GM21526 (cell line): ENCODE data around the gene CMTM4.
"Not testable (repeated sequence)": the region's sequence is repeated elsewhere in the genome, so short reads cannot be mapped to it uniquely, and the experiment has no call there.

Source experiments
- ATAC-seq: cut with Tn5 transposase; IDR thresholded peaks from one replicate; pipeline ENCODE4 v1.9.1; 2021; ENCODE audit warnings: moderate library complexity; ENCODE audit not compliant: unreplicated experiment, low FRiP score

Gene CMTM4

DNA sequence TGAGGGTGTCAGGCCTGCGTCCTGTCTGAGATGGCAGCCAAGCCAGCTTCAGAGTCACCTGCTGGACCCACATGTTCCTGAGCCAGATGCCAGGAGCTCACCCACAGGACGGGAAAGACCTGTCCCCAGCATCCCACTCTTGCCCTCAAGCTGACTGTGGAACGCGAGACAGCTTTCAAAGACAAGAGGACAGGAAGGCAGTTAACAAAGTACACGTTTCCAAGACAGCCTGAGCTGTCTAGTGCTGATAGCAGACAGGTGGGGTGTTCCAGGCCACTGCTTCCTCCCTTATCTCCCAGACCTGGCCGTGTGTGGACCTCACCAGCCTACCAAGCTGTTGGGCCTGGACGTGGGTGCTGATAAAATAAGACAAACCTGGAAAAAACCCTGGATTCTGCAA is 78.8 kb downstream of the CMTM4 start:
- ATAC-seq, result no peak

DNA sequence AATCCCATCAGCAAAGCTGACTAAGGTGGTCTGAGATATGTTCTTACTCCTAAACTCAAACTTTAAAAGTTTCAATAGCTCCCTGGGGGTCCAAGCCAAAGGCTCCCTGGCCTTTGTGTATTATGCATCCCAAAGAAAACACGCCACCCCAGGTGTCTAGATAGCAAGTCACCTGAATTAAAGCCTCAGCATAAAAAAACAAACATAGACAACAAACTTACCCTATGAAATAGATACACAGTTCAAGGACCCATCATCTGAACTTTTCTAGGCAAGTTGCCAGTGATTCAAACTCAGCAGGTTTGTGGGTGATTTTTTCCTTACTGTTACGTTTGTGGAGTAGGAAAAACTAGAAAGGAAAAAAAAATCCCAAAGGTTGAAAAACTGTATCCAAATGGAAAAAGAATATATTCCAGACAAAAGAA is 79.5 kb downstream of the CMTM4 start:
- no peak for ATAC-seq

DNA sequence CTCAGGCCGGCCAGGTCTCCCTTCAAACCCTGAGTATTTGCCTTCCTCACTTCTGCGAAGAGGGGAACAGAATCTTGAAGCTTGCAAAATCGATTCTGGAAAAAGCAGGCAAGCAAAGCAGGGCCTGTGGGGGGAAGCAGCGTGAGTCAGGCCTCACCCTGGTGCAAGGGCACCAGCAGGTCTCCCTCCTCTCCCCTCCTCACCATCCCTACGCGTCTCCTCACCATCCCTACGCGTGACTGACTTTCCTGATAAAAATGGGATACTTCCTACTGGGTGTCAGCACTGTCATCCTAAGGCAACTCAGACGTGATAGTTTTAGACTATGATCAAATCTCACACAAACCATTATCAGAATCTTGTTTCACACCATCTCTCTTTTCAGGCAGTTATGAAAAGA is 80.0 kb downstream of the CMTM4 start:
- ATAC-seq, result no peak

DNA sequence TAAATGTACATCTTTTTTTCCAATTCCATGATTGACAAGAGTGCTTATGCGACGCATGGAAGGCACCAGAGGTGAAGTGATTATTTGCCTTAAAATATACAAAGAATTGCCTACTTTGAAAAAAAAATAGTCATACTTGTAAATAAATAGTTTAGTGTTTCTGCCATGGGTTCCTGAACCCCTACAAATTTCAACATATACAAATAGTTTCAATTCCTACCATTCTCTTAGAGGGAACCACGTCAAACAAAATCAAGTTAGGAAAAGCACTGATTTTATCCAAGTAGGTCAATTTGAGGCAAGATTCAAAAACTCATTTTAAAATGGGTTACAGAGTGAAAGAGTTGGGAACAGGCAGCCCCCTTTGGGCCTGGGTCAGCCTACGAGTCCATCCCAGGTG is 80.4 kb downstream of the CMTM4 start:
- no peak for ATAC-seq

- no peak for ATAC-seq
These were observed 82.3 kb downstream of the CMTM4 start for GRCh38 chr16:66614161-66614802.

- ATAC-seq, result no peak
These were observed 84.1 kb downstream of the CMTM4 start for GRCh38 chr16:66612422-66612821.

- not testable (repeated sequence) for ATAC-seq
These were observed 84.6 kb downstream of the CMTM4 start for GRCh38 chr16:66611911-66612310.

- no peak for ATAC-seq
These were observed 86.3 kb downstream of the CMTM4 start for GRCh38 chr16:66610111-66610820.

DNA sequence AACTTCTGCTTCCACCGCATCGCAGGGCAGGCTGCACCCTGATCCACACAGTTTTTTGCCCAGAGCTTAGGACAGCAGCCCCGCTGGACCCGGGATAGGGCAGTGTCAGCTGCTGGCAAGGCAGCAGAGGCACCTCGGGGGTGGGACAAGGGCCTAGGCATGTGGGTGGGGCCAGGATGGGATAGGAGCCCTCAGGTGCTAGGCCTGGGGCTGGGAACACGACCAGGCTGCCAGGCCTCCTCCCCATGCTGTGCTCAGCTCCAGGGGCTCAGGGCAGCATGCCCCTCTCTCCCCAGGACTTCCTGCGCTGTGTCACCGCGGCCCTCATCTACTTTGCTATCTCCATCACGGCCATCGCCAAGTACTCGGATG is 87.4 kb downstream of the CMTM4 start:
- no peak for ATAC-seq

GRCh38 chr16:66608241-66609138 is 88.1 kb downstream of the CMTM4 start:
- ATAC-seq, result no peak

GRCh38 chr16:66605979-66606751 is 90.4 kb downstream of the CMTM4 start:
- ATAC-seq, result peak; percentile 39

DNA sequence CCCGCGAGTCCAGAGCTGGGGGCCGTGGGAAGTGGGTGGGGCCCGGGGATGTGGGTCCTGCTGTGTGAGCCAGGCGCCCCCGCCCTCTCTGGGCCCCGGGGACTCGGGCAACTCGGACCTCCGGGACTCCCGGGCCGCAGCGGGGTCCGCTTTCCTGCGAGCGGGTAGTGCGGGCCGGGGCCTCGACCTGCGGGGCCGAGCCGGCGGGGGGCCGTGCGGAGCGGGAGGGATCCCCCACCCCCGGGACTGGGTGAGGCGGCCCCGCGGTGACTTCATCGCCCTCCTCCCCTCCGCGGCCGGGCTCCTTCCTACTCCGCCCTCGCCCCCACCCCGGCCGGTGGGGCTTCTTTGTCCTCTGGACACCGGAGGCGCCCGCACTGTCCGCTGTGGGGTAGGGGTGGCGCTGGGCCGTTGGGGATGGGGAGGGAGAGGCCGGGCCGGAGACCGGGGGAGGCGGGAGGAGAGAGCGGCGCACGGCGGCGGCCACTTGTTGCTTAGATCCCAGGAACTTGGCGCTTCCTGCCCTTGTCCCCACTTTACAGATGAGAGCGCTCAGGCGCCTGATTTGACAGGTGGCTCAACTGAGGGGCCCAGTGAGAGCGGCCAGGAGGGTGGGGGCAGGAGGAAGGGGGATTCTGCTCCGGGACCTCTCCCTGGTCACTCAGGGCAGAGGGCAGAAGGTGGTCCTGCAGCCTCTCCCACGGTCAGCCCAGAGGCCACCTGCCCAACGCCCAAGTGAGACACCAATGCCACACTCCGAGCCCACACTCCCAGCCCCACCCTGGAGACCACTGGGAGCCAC is 91.2 kb downstream of the CMTM4 start:
- ATAC-seq, result no peak

GRCh38 chr16:66604376-66605176 is 92.0 kb downstream of the CMTM4 start, which contains the start of gene CMTM3:
CMTM3 (plus strand) TSS chr16:66604704; CDS start chr16:66604806, 102 bp downstream.
- no peak for ATAC-seq

- no peak for ATAC-seq
These were observed 92.8 kb downstream of the CMTM4 start for GRCh38 chr16:66603537-66604375.

- ATAC-seq, result no peak
These were observed 95.1 kb downstream of the CMTM4 start for GRCh38 chr16:66601471-66601870.

DNA sequence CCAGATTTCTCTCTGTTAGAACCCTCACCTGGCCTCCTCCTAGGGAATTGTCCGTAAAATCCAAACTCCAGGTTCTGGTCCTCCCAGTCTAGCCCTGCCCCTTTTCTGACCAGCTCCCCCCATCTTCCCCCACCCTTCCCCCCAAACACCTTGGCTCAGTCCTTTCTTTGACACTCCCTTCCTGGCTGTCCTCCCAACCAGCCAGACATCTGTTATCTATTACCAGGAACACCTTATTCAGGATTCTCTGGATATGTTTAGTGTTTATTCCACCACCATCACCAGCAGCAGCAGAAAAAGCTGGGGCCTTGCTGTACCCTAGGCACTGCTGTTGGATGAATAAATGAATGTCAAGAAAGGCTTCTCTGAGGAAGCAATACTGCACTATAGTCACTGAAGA is 96.1 kb downstream of the CMTM4 start:
- ATAC-seq, result no peak

DNA sequence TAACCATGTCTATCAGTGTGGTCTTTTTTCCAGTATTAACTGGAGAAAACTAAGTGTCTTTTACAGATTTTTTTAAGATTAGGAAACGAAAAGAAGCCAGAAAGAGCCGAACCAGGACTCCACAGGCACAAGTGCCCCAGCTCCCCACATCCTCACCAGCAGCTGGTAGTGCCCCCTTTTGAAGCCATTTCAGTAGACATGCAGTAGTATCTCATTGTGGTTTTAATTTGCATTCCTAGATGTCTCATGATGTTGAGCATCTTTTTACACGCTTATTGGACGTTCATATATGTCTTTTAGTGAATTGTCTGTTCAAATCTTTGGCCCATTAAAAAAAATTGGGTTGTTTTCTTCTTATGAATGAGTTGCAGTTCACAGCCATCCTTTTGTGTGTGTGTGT is 96.8 kb downstream of the CMTM4 start:
- ATAC-seq, result no peak

GRCh38 chr16:66598111-66598510 is 98.4 kb downstream of the CMTM4 start:
- ATAC-seq, result no peak
